Duodenal mucosa (tissue), 2 donors: ENCODE measurements around the gene SNCA.
A peak's percentile ranks its signal among the peaks of the same experiment; 100 is the strongest.

Source experiments
- H3K27ac ChIP-seq: one replicate; pipeline ENCODE4 v1.7.0; 2013; ENCODE audit warnings: low read depth, low read length
- H3K27me3 ChIP-seq, 2 donors: one replicate each; pipeline ENCODE4 v1.7.0; 2013; ENCODE audit warnings: low read length in 2 of 2, control low read depth in 1 of 2; ENCODE audit not compliant: insufficient read depth in 2 of 2, control insufficient read depth in 1 of 2
- H3K36me3 ChIP-seq, 2 donors: one replicate each; pipeline ENCODE4 v1.7.0; 2013; ENCODE audit warnings: low read length in 2 of 2, control low read depth in 1 of 2; ENCODE audit not compliant: insufficient read depth in 2 of 2, control insufficient read depth in 1 of 2
- H3K4me1 ChIP-seq, 2 donors: one replicate each; pipeline ENCODE4 v1.7.0; 2013; ENCODE audit warnings: low read length in 2 of 2, control low read depth in 1 of 2; ENCODE audit not compliant: insufficient read depth in 2 of 2, control insufficient read depth in 1 of 2
- H3K4me3 ChIP-seq, 2 donors: one replicate each; pipeline ENCODE4 v1.7.0; 2013; ENCODE audit warnings: low read length in 2 of 2, low read depth in 1 of 2
- H3K9ac ChIP-seq, 2 donors: one replicate each; pipeline ENCODE4 v1.7.0; 2013; ENCODE audit warnings: low read length in 2 of 2, low read depth in 1 of 2
- H3K9me3 ChIP-seq, 2 donors: one replicate each; pipeline ENCODE4 v1.7.0; 2013; ENCODE audit warnings: low read length in 2 of 2, control low read depth in 1 of 2; ENCODE audit not compliant: control insufficient read depth in 1 of 2

SNCA gene

DNA sequence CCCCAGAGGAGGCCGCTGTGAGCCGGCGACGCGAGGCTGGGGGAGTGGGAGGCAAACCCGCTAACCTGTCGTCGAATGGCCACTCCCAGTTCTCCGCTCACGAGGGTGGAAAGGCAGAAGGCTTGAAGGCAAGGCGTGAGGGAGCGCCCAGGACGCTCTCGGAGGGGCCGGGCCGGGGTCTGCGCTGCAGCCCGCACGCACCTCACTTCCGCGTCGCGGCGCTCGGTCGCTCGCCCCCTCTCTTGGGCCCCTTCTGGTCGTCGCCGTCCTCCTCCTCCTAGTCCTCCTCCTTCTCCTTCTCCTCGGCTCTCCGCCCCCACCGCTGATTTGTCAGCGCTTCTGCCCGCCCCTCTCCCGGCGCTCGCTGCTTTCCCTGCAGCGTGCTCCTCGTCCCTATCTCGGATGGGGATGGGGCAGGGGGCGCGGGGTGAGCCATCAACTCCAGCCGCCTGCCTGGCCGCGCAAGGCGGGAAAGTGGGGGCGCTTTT, at the start of gene SNCA:
Gene SNCA (minus strand): TSS at position 265 of the 488 bp plus-strand sequence. CDS start 1,494 bp downstream, outside the sequence.
- H3K9me3 ChIP-seq, result no peaks in the 10 kb centered on the region
- H3K4me1 ChIP-seq, result peaks cover 7 to 9% of the 10 kb centered on the region in 2 donors
- peaks cover 37 to 41% of the 10 kb centered on the region in 2 donors for H3K27me3 ChIP-seq
- no peaks in the 10 kb centered on the region for H3K36me3 ChIP-seq
- peak within 1 kb of the TSS; percentile 66 to 68 for H3K4me3 ChIP-seq
- H3K27ac ChIP-seq, result no peak within 1 kb of the TSS
- H3K9ac ChIP-seq, result no peak within 1 kb of the TSS

- Histone ChIP-seq H3K9me3 (no peaks in the 10 kb centered on the region), H3K9ac (no peak overlapping the region), H3K27ac (no peak overlapping the region), H3K27me3 (no peaks in the 10 kb centered on the region), H3K4me3 (no peak overlapping the region), H3K36me3 (no peaks in the 10 kb centered on the region), H3K4me1 (no peaks in the 10 kb centered on the region)
Observed at GRCh38 chr4:89879215-89879614, 42.3 kb upstream of the SNCA start.

DNA sequence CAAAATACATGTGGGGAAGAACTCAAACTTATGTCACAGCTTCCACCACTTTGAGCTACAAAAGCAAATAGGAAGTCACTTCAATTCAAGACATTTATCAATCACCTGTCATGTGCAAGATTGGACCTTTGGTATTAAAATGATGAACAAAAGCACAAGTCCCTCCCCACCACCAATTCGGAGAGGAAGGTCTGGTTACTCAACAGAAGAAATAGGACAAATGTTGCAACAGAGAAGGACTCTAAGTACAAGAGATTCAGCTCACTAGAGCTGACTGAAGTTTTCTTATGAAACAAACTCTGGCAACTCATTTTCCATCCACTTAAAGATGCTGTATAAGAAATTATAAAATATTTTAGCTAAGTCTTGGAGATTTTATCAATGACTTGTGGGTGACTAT, 41.6 kb upstream of the SNCA start:
- Histone ChIP-seq H3K27me3 (no peaks in the 10 kb centered on the region), H3K4me3 (no peak overlapping the region), H3K27ac (no peak overlapping the region), H3K36me3 (no peaks in the 10 kb centered on the region), H3K9me3 (no peaks in the 10 kb centered on the region), H3K9ac (no peak overlapping the region), H3K4me1 (no peaks in the 10 kb centered on the region)

- no peaks in the 10 kb centered on the region for H3K9me3 ChIP-seq
- no peaks in the 10 kb centered on the region for H3K27me3 ChIP-seq
- H3K9ac ChIP-seq, result no peak overlapping the region
- H3K4me1 ChIP-seq, result no peaks in the 10 kb centered on the region
- no peak overlapping the region for H3K4me3 ChIP-seq
- no peak overlapping the region for H3K27ac ChIP-seq
- H3K36me3 ChIP-seq, result no peaks in the 10 kb centered on the region
Observed at GRCh38 chr4:89876548-89876947, 39.6 kb upstream of the SNCA start.

- H3K27ac ChIP-seq, result no peak overlapping the region
- H3K4me3 ChIP-seq, result no peak overlapping the region
- H3K27me3 ChIP-seq, result no peaks in the 10 kb centered on the region
- H3K36me3 ChIP-seq, result no peaks in the 10 kb centered on the region
- H3K9ac ChIP-seq, result no peak overlapping the region
- H3K9me3 ChIP-seq, result no peaks in the 10 kb centered on the region
- H3K4me1 ChIP-seq, result no peaks in the 10 kb centered on the region
Observed at GRCh38 chr4:89871211-89871610, 34.2 kb upstream of the SNCA start.

GRCh38 chr4:89868999-89869589, 32.1 kb upstream of the SNCA start:
- Histone ChIP-seq H3K27ac (no peak overlapping the region), H3K36me3 (no peaks in the 10 kb centered on the region)

GRCh38 chr4:89868276-89868675, 31.3 kb upstream of the SNCA start:
- Histone ChIP-seq H3K36me3 (no peaks in the 10 kb centered on the region), H3K9me3 (no peaks in the 10 kb centered on the region), H3K27me3 (no peaks in the 10 kb centered on the region), H3K4me1 (no peaks in the 10 kb centered on the region), H3K27ac (no peak overlapping the region), H3K9ac (no peak overlapping the region), H3K4me3 (no peak overlapping the region)

More at GRCh38 chr4:89868999-89869589, 32.1 kb upstream of the SNCA start:
- Histone ChIP-seq H3K9ac (no peak overlapping the region), H3K4me3 (no peak overlapping the region), H3K4me1 (no peaks in the 10 kb centered on the region), H3K9me3 (no peaks in the 10 kb centered on the region), H3K27me3 (no peaks in the 10 kb centered on the region)

- H3K4me3 ChIP-seq, result no peak overlapping the region
- H3K36me3 ChIP-seq, result no peaks in the 10 kb centered on the region
Observed at GRCh38 chr4:89863533-89863932, 26.6 kb upstream of the SNCA start.

DNA sequence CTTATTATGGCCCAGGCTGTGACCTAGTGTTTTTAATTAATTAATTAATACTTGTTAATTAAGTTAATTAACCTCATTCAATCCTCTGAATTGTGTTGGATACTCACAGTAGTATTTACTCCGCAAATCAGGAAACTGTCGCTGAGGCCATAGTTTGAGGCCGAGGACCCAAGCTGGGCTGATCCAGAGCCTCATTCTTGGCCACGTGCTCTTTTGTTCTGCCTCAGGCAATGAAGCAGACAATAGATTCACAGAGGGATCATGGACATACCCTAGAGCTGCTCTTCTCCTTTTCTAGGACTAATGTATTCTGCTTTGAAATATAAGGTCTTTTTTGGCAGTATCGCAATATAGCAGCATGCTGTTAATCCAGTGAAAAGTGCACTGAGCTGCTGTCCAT, 24.0 kb upstream of the SNCA start:
- Histone ChIP-seq H3K27ac (no peak overlapping the region), H3K4me3 (no peak overlapping the region), H3K27me3 (no peaks in the 10 kb centered on the region), H3K9ac (no peak overlapping the region), H3K36me3 (no peaks in the 10 kb centered on the region), H3K4me1 (no peaks in the 10 kb centered on the region), H3K9me3 (no peaks in the 10 kb centered on the region)

More at GRCh38 chr4:89863533-89863932, 26.6 kb upstream of the SNCA start:
- Histone ChIP-seq H3K9ac (no peak overlapping the region), H3K9me3 (no peaks in the 10 kb centered on the region), H3K27me3 (no peaks in the 10 kb centered on the region), H3K4me1 (no peaks in the 10 kb centered on the region), H3K27ac (no peak overlapping the region)

- no peak overlapping the region for H3K9ac ChIP-seq
- no peak overlapping the region for H3K4me3 ChIP-seq
- no peaks in the 10 kb centered on the region for H3K36me3 ChIP-seq
- no peak overlapping the region for H3K27ac ChIP-seq
- H3K9me3 ChIP-seq, result peaks cover 0 to 2% of the 10 kb centered on the region in 2 donors
- no peaks in the 10 kb centered on the region for H3K4me1 ChIP-seq
- H3K27me3 ChIP-seq, result no peaks in the 10 kb centered on the region
Observed at GRCh38 chr4:89855236-89855635, 18.3 kb upstream of the SNCA start.
